OCI-M1 (cell line): ENCODE measurements around the gene PIK3R5.

Source experiments
- DNase-seq: peaks from one replicate; lab custom pipeline; 2025; lab: John Stamatoyannopoulos, UW

The PIK3R5 gene

DNA sequence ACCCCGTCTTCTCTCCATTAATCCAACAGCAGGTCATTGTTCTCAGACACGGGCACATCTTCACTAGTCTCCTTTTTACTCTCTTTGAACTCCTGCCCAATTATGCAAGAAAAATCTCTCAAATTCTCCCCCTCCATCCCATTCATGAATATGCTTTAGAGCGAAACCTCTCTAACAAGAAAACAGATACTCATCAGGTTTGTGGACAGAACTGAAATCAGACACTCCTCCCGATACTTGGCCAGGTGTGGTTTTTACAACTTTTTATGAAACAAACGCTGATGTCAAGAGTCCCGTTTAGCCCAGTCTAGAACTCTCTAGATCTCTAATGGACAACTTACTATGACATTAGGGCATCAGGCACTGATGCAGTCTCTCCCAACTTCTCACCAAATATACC is 40.9 kb downstream of the PIK3R5 start:
- no peak for DNase-seq

- no peak for DNase-seq
These were observed 41.7 kb downstream of the PIK3R5 start for GRCh38 chr17:8923762-8924161.

DNA sequence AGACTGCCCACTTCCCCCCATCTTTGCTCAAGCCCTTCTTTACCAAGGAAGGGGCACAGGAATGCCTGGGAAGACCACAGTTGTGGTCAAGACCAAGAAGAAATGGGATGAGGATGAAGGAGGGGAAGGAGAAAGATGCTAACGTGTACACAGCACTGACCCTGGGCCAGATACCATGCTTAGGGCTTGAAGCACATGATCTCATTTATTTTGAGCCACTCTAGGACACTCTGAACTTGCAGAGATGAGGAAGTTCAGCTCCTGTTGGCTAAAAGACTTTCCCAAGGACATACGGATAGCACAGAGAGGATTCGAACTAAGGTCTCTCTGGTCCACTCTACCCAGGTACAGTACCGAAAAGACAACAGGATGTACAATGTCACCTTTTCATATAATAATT is 42.6 kb downstream of the PIK3R5 start:
- DNase-seq: no peak

- no peak for DNase-seq
These were observed 43.1 kb downstream of the PIK3R5 start for GRCh38 chr17:8922451-8922850.

DNA sequence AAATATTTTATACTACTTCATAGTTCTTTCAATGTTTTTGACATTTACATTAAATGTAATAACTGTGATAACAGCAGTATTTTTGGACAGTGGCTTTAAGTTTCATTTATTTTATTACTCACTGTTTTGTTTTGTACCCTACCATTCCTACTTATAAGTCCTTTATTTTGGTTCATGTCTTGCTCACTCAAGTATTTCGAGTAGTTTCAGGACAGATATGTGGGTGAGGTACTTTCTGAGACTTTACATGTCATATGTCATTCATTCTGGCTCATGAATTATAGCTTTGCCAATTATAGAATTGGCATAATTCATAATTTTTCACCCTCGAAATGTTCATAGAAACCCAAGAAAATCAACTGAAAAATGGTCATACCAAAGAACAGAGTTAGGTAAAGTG is 44.4 kb downstream of the PIK3R5 start:
- DNase-seq: no peak

GRCh38 chr17:8918807-8919465 is 46.6 kb downstream of the PIK3R5 start:
- DNase-seq: peak; percentile 24

- no peak for DNase-seq
These were observed 49.0 kb downstream of the PIK3R5 start for GRCh38 chr17:8916466-8916865.

- no peak for DNase-seq
These were observed 51.0 kb downstream of the PIK3R5 start for GRCh38 chr17:8914554-8914953.

GRCh38 chr17:8913879-8914278 is 51.6 kb downstream of the PIK3R5 start:
- no peak for DNase-seq

GRCh38 chr17:8913091-8913490 is 52.4 kb downstream of the PIK3R5 start:
- DNase-seq: no peak

DNA sequence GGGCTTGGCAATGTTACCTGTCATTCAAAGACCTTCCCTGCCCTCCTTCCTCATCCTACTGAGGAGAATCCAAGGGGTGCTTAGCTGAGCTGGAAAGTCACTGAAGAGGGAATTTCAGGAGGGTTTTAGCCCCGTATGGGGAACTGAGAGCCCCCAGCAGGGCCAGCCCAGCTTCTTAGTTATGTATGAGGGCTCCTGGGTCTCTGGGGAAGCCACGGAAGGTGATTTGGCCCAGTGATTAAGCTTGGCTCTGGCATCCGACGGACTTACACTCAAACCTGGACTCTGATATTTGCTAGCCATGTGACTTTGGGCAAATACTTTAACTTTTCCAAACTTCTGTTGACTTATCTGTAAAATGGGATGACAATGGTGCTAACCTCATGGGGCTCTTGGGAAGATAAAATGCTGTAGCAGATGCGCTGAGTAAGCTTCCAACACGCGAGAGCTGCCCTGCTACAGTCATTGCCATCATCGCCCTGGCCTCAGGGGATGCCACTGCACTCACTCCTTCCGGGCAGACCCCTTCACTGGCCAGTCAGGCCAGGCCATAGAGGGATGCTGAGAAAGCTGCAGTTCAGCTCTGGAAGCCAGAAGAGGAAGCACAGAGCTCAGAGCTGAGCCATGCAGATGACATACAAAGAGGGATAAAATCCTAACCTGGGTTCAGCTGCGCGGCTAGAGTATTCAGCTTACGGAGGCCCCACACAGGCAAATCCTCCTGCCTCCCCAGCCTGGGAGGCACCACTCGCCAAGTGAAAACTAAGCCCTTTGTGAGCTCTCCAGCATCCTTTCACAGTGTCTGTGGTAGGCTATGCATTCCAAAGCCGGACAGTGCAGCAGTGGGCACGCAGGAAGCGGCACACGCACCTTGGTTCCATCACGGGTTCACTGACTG is 53.2 kb downstream of the PIK3R5 start:
- no peak for DNase-seq

GRCh38 chr17:8910969-8911604 is 54.4 kb downstream of the PIK3R5 start:
- no peak for DNase-seq

GRCh38 chr17:8909586-8910270 is 55.8 kb downstream of the PIK3R5 start:
- no peak for DNase-seq

DNA sequence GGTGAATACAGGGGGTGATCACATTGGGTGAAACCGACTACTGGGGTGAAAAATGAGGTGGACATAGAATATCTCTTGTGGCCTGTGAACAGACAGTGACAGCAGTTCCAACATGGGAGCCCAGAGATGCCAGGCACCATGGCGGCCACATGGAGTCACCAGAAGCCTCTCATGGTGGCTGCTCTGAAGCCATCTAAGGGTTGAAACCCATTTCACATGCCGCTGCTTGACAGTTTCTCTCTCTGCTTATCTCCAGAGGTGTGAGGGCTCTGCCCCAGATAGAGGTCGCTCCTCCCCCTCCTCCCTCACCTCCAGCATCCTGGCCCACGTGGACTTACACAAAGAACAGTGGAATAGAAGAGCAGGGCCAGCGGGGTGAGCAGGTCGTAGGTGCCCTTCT is 60.2 kb downstream of the PIK3R5 start:
- DNase-seq: no peak

- no peak for DNase-seq
These were observed 60.8 kb downstream of the PIK3R5 start for GRCh38 chr17:8904686-8905085.

DNA sequence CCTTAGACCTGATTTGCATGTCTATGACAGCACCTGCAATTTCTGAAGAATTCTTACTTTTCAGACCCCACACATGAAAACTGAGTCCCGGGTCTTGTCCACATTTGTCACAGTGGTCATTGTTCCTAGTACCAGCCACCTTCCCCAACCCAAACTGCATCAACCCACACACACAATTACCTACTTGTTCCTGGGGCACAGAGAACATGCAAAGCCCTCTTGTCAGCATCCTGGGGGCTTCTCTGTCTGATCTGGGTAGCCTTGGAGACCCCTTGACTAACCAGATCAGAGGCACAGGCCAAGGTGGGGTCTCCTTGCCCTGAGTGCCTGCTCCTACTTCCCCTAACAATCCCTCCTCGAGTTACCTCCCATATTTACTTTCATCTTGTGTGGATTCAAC is 61.3 kb downstream of the PIK3R5 start:
- DNase-seq: no peak

GRCh38 chr17:8900626-8901585 is 64.6 kb downstream of the PIK3R5 start:
- no peak for DNase-seq

DNA sequence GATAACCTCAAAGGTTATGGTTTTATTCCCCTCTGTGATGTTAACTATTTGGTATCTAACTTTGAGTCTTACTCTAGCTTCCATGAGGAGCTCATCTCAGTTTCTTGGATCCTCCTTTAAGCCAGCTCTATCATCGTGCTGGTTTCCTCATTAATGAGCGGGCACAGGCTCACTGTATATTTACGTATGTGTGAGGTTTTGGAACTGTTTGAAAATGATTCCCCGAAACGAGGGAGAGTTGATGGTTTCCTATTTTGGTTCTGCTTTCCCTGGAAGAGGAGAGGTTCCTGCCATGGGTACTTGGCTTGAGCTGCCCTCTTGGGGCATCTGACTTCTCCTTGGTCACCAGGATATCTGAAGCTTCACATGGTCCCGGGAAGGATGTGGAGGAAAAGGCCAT is 65.3 kb downstream of the PIK3R5 start:
- DNase-seq: no peak

DNA sequence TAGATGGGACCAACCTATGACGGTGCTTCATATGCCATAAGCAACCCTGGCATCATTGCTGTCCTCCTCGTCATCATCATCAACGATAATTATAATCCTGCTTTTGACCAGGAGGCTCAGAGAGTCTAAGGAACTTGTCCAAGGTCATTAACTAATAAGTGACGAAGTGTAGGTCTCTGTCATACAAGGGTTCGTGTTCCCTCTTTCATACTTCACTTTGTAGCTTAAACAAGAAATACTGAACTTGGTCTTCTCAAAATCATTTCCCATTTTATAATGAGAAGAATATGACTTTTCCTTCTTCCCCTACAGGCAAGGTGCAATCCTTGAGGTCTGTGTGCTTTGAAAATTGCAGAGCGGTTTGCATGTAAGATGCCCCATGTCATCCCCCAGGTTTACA is 66.9 kb downstream of the PIK3R5 start:
- DNase-seq: no peak

DNA sequence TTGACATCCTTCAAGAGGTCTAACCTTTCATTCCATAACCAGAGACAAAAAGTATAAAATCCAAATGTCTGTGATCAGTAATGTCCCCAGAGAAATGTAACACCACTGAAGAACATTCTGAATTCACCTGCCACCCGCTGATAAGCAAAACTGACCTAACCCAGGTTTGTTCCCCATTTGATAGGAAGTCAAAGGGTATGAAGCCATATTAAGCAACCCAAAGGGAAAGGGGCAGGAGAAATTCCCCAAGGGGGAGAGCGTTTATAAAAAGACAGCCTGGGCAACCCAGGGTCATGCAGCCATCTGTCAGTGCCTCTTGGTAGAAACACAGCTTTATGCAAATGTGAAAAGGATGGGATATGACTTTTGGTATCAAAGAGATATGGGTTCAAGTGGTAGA is 67.4 kb downstream of the PIK3R5 start:
- DNase-seq: peak; percentile 33
